ENCODE measurements around the gene ACVR1B.
"Not testable (repeated sequence)": the region's sequence is repeated elsewhere in the genome, so short reads cannot be mapped to it uniquely, and the experiment has no call there.

The ACVR1B gene

DNA sequence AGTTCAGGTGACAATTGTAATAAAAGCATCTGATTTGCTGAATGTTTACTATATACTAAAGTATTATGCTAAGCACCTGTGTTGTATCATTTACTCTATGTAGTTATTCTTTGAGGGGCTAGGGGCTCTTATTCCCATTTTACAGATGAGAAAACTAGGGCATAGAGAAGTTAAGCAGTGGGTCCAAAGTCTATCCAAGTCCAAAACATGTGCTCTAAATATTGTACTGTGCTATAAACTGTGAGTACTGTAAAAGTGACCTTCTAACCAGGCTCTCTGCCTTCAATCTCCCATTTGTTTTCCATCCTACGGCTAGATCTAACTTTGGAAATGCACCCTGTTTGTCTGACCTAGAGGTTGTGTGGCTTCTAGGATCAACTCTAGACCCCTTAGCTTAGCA, 9.0 kb downstream of the ACVR1B start:
- in situ Hi-C loops (cut with MboI; ENCODE audit: low pct_unique_long_range_greater_than_20kb, low sequenced_read_pairs) = no loop called here
- DNase-seq = no peak

DNA sequence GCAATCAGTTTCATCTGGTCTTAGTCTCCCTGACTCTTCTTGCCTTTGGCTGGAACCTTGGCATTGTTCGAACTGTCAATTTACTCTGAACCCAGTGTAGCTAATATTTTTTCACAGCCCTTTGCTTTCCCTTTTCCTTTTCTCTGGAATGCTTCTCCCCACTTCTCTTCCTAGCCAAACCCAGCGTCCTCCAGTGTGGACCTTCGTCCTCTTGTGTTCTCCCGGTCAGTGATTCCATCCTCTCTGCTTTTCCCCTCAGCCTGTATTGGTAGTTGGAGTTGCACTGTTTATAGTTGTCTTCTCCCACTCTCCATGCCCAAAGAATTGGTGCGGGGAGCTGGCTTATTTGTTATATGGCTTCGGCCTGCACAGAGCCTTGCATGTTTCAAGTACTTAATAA, 9.4 kb downstream of the ACVR1B start:
- in situ Hi-C loops (cut with MboI; ENCODE audit: low pct_unique_long_range_greater_than_20kb, low sequenced_read_pairs) = no loop called here
- no peak for DNase-seq

DNA sequence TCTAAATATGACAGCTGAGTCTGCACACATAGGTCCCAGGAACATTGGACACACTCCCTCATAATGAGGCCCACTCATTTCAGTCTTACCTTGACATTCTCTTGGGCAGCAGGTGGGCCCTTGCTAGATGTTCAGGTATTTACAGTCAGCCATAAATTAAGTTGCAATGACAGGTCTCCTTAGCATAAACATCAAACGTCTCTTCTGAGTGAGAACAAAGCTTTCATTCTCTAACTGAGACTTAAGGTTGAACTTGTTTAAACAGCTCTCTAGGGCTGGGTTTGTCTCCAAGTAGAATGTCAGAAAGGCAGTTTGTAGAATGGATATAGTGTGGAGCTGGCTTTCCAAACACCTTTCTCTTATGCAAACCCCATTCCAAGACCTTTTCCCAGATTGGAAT, 10.3 kb downstream of the ACVR1B start:
- in situ Hi-C loops (cut with MboI; ENCODE audit: low pct_unique_long_range_greater_than_20kb, low sequenced_read_pairs) = no loop called here
- no peak for DNase-seq

DNA sequence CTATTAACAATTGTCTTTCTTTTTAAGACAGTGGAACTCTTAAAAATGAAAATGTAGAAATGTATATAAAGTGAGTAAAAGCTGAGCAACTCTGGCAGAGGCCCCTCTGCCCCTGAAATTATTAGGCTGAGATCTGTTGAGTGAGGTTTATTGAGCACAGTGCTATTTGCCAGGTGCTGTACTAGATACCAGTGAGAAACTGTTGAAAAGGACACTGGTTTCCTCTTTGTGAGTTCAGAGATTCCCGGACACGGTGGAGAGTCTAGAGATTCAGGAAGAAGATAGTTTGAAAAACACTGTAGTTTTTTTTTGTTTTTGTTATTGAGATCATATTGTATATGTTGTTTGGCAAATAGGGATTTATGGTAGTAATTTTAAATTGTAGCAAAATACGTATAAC, 11.2 kb downstream of the ACVR1B start:
- DNase-seq = no peak
- in situ Hi-C loops (cut with MboI; ENCODE audit: low pct_unique_long_range_greater_than_20kb, low sequenced_read_pairs) = no loop called here

DNA sequence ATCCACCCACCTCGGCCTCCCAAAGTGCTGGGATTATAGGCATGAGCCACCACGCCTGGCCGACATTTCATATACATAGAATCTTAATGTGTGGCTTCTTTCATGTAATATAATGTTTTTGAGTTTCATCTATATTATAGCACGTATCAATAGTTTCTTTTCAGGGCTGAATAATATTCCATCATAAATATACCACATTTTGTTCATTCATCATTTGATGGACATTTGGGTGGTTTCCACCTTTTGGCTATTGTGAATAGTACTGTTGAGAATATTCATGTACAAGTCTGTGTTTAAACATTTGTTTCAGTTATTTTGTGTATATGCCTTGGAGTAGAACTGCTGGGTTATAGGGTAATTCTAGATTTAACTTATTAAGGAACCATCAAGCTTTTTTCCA, 12.0 kb downstream of the ACVR1B start:
- no peak for DNase-seq
- in situ Hi-C loops (cut with MboI; ENCODE audit: low pct_unique_long_range_greater_than_20kb, low sequenced_read_pairs) = no loop called here

DNA sequence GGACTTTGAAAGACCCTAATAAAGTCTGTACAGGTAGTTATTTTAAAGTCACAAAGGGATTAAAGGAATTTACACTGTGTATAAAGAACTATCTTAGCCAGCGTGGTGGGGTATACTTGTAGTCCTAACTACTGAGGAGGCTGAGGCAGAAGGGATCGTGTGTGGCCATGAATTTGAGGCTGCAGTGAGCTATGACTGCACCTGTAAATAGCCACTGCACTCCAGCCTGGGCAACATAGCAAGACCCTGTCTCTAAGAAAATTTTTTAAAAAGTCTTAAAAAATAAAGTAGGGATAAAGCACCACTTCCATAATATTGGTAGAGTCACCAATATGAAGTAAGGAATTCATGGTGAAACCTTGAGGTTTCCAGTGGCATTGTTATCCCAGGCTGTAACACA, 18.1 kb downstream of the ACVR1B start:
- no peak for DNase-seq
- in situ Hi-C loops (cut with MboI; ENCODE audit: low pct_unique_long_range_greater_than_20kb, low sequenced_read_pairs) = no loop called here

DNA sequence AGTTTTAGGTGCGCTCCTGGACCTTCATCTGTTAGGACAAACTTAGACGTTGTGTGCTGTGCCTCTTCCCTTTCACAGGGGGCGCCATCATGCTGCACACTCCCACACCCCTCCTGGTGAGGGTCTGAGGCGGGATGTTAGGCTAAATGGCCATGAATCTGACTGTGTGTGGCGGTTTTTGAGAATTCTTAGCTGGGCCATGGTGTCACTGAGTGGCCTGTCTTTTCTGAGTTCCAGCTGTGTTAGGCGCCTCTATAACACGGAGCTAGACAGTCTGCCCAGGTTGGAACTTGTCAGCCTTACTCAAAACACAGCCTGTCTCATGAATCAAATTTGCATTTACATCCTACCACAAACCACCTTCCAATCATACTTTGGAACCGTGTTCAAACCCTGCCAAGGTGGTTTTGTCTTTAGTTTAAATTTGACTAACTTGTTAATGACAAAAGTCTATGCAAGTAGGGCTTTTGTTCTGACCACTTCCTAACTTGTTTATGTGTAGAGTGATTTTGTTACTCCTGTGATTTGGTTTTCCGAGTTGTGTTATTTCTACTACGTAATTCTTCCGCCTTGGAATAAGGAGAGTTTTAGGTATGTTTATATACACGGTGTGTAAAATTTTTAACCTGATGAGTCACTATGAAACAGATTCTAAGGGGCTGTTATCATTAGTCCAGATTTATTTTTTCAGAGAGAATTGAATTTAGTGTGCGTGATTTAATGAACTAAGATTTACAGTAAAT, 19.6 kb downstream of the ACVR1B start:
- DNase-seq = peak; percentile 39
- in situ Hi-C loops (cut with MboI; ENCODE audit: low pct_unique_long_range_greater_than_20kb, low sequenced_read_pairs) = no loop called here

DNA sequence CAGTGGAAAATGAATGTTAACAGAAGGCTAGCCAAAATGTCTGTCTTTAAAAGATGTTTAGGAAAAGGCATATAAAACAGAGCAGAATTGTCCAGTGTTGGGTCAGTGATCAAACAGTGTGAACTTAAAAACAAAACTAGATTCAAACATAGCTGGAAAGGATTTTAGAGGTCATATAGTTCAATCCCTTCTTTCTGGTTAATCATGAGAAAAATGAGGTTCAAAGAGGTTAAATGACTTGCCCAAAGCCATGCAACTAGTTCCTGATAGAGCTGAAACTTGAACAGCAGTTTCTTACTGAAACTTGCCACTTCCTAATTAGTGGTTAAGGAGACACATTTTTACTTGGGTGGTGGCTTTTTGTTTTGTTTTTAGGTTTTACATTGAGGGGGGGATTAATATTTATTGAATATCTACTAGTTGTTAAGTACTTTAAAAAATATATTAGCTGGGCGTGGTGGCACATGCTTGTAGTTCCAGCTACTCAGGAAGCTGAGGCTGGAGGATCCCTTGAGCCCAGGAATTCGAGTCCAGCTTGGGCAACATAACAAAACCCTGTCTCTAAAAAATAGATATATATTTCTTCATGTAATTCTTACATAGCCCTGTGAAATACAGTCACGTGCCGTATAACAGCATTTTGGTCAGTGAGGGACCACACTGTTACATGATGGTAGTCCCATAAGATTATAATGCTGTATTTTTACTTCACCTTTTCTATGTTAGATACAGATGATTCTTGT, 20.4 kb downstream of the ACVR1B start:
- no peak for DNase-seq
- in situ Hi-C loops (cut with MboI; ENCODE audit: low pct_unique_long_range_greater_than_20kb, low sequenced_read_pairs) = no loop called here

DNA sequence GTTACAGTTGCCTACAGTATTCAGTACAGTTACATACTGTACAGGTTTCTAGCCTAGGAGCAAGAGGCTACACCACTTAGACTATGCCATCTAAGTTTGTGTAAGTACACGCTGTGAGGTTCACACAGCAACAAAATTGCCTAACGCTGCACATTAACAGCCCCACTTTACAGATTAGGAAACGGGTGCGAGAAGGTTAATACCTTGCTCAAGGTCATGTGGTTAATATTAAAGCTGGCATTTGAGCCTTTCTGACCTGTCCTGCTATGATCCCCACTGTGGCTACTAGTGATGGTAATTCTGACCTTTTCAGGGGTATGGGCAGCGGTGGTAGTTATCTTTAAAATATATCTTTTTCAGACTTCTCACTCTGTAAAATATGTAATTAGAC, 20.9 kb downstream of the ACVR1B start:
- no peak for DNase-seq
- in situ Hi-C loops (cut with MboI; ENCODE audit: low pct_unique_long_range_greater_than_20kb, low sequenced_read_pairs) = no loop called here

DNA sequence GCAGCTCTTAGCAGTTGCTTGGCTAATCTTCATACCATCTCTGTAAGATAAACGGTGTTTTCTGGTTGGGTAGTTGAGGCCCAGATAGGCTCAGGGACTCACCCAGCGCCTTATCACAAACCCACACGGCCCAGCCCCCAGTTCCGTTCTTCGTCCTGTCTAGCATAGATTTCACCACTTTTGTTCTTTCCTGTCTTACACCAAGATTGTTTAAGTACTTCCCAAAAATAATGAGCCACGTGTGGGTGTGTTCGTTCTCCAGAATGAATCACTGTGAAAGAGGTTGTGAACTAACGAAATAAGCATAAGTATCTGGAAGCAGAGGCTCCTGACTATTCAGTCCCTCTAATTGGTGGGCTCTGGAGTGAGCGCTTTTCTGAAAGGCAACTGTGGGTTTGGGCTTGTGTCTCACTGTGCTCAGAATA, 21.4 kb downstream of the ACVR1B start:
- DNase-seq = peak; percentile 98
- in situ Hi-C loops (cut with MboI; ENCODE audit: low pct_unique_long_range_greater_than_20kb, low sequenced_read_pairs) = no loop called here

DNA sequence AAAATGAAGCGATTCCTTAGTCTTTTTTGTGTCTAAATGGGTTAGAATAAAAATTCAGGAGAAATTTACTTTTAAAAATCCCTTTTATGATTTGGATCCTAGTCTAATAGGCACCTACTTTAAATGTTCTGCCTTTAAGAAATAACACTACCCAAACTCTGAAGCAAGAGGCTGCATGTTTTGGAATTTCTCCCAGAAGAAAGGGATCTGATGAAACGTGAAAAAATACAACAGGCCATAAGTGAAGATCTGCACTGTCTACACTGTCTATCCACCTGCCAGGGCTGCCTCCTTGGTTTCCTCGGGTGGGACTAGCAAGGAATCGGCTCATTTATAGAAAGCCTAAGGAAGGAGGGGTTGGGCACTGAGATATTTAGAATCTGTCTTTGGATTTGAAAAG, 22.1 kb downstream of the ACVR1B start:
- DNase-seq = no peak

DNA sequence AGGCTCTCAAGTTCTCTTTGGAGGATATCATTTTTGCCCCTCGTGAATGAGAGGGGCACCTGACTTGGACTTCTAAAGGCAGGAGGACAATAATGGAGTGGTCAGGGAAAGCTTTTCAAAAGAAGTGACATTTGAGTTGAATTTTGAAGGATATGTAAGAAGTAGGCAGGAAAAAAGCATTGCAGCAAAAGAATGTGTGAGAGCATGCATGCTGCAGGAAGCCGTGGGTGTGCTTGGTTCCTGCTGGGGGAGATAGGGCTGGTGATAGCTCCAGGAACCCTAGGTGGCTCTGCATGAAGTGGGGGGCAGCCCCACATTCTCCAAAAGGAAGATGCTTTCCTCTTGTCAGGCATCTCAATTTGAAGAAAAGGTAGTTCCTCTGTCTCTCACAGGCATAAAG, 23.1 kb downstream of the ACVR1B start:
- DNase-seq = no peak
- in situ Hi-C loops (cut with MboI; ENCODE audit: low pct_unique_long_range_greater_than_20kb, low sequenced_read_pairs) = no loop called here

More for the DNA sequence above, 22.1 kb downstream of the ACVR1B start:
- in situ Hi-C loops (cut with MboI; ENCODE audit: low pct_unique_long_range_greater_than_20kb, low sequenced_read_pairs) = no loop called here

DNA sequence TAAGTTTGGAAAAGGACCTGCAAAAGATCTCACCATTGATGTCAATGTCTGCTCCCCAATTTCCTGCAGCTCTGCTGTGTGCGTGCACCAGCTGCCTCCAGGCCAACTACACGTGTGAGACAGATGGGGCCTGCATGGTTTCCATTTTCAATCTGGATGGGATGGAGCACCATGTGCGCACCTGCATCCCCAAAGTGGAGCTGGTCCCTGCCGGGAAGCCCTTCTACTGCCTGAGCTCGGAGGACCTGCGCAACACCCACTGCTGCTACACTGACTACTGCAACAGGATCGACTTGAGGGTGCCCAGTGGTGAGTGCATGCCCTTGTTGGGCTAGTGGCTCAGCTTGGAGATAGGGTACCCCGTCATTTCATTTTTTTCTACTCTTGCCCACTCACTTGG, 23.7 kb downstream of the ACVR1B start:
- in situ Hi-C loops (cut with MboI; ENCODE audit: low pct_unique_long_range_greater_than_20kb, low sequenced_read_pairs) = no loop called here
- no peak for DNase-seq

DNA sequence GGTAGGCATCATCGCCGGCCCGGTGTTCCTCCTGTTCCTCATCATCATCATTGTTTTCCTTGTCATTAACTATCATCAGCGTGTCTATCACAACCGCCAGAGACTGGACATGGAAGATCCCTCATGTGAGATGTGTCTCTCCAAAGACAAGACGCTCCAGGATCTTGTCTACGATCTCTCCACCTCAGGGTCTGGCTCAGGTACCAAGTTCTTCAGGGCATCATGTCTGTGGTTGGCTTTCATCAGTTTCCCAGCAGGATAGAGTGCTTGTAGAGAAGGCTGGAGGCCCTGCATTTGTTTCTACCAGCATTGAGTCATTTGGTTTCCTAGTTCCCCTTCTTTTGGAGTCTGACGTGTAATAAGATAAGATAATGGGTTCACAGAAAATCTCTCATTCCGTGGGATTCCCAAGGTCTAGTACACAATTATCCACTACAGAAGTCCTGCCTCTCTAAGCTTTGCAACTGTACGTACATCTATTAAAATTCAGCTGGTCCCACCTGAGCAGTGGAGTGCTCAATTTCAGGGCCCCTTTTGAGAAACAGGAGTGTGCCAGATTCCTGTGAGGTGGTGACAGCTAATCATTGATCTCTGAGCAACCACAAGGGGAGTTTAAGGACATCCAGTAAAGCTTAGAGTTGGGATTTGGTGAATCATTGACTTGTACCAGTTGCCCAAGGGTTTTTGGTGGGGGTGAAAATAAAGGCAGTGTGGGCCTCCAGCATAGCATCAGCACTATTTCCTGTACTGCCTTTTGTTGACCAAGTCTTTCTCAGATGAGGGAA, 25.1 kb downstream of the ACVR1B start:
- in situ Hi-C loops (cut with MboI; ENCODE audit: low pct_unique_long_range_greater_than_20kb, low sequenced_read_pairs) = no loop called here
- DNase-seq = no peak

DNA sequence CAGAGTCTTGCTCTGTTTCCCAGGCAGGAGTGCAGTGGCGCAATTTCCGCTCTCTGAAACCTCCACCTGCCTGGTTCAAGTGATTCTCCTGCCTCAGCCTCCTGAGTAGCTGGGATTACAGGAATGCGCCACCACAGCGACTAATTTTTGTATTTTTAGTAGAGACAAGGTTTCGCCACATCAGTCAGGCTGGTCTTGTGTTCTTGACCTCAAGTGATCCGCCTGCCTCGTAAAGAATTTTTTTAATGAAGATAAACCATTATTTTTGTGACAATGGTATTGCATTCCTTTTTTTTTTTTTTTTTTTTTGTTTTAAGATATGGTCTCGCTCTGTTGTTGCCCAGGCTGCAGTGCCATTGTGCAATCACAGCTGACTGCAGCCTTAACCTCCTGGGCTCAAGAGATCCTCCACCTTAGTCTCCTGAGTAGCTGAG, 25.8 kb downstream of the ACVR1B start:
- DNase-seq = no peak
- in situ Hi-C loops (cut with MboI; ENCODE audit: low pct_unique_long_range_greater_than_20kb, low sequenced_read_pairs) = no loop called here

DNA sequence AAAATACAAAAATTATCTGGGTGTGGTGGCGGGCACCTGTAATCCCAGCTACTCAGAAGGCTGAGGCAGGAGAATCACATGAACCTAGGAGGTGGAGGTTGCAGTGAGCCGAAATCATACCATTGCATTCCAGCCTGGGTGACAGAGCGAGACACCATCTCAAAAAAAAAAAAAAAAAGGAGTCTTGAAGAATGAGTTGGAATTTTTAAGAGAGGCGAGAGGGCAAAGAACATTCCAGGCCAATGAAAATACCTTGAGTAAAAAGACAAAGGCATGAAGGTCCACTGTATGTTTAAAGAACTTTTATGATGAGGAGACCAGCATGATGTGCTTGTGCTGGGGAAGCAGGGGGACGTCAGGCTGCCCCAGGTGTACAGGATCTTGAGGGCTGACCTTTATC, 27.8 kb downstream of the ACVR1B start:
- DNase-seq; in situ Hi-C loops (cut with MboI; ENCODE audit: low pct_unique_long_range_greater_than_20kb, low sequenced_read_pairs): not testable (repeated sequence)

DNA sequence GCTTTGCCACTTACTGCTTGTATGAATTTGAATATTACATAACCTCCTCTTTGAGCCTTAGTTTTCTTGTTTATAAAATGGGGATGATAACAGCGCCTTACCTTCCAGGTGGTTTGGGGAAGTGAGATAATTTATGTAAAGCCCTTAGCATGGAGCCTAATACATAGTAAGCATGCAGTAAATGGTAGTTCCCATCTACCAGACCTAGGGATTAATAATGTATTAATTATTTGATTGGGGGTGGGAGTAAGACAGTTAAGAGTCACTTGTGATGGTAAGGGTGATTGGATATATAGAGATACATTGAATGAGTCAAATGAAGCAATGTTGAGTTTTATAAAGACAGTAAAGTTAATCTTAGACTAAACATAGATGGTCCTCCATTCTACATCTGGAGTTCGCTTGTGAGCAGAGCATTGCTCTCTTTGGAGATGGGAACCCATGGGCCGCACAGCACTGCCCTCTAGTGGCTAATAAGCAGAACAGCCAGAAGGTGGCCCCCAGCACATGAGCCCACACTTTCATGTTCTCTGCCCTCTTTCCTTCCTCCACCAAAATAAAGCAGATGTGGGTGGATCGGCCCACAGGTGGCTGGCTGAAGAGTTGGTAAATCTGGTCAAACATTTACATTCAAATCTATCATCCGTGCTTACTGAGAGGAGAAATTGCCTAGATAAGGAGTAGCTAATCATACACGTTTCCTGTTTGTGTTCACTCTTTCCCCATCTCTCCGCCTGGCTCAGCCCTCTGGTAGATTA, 28.7 kb downstream of the ACVR1B start:
- in situ Hi-C loops (cut with MboI; ENCODE audit: low pct_unique_long_range_greater_than_20kb, low sequenced_read_pairs) = no loop called here
- peak; percentile 74 for DNase-seq

DNA sequence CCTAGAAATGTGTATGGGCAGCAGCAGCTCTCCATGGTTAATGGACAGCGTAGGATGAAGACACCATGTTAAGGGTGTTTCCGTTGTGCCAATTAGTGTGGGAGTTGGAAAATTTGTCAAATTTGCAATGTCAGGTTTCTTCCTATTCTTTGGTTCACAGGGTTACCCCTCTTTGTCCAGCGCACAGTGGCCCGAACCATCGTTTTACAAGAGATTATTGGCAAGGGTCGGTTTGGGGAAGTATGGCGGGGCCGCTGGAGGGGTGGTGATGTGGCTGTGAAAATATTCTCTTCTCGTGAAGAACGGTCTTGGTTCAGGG, 29.3 kb downstream of the ACVR1B start:
- in situ Hi-C loops (cut with MboI; ENCODE audit: low pct_unique_long_range_greater_than_20kb, low sequenced_read_pairs) = no loop called here
- DNase-seq = no peak

DNA sequence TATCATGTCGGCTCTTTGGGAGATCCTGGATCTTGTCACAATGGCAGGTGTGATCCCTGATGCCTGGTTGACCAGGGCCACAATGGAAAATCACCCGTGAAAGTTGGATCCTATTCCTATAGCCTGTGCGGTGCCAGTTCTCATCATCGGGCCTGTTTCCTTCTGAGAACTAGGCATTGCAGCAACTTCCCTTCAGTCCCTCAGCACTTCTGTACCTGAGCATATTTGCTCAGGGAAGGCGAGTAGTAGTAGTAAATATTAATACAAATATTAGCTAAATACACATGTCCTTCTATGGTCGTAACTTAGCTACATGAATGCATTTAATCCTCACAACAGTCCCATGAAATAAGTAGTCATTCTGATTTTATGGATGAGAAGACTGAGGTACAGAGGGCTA, 33.2 kb downstream of the ACVR1B start:
- in situ Hi-C loops (cut with MboI; ENCODE audit: low pct_unique_long_range_greater_than_20kb, low sequenced_read_pairs) = no loop called here

More for the DNA sequence above, 33.2 kb downstream of the ACVR1B start:
- DNase-seq = no peak

Data from KBM-7 (cell line).